T-cell (primary cell): ENCODE measurements around the gene PIK3R6. TPM values are rescaled to one million over a fixed set of nuclear protein-coding genes. Genes with fewer than 3 reads are reported as not detected.

Source experiments
- ATAC-seq, 4 experiments: fragments of 200-7000 bp in 3 of 4; fragments of 150-1000 bp in 1 of 4; cut with Tn5 transposase; replicated peaks in 1 of 4; 1 replicate in 3 of 4; 2 replicates in 1 of 4; pipeline ENCODE4 v1.10.0; 2021; ENCODE audit warnings: moderate library complexity in 3 of 4, mild to moderate bottlenecking in 2 of 4, moderate number of reproducible peaks in 1 of 4
- CTCF ChIA-PET, 2 donors: fragments of 300-600 bp; sonication (Branson Sonifier 250); formaldehyde crosslinking; loops; one replicate each; lab custom pipeline; 2022; ENCODE audit warnings: antibody characterized with exemption in 2 of 2; lab: Charles Lee
- POLR2A ChIA-PET, 2 donors: fragments of 300-600 bp; sonication (Branson Sonifier 250); formaldehyde crosslinking; loops; one replicate each; lab custom pipeline; 2022; ENCODE audit warnings: antibody characterized with exemption in 2 of 2; lab: Charles Lee
- DNase-seq, 35 experiments: peaks; one replicate each; pipeline versions ENCODE4 v3.0.0 to v3.0.0-alpha.2; 2013 to 2023
- H3K27ac ChIP-seq: one replicate; pipeline ENCODE4 v1.5.1; 2013; ENCODE audit warnings: low read length
- H3K27me3 ChIP-seq, 2 experiments: replicated peaks in 1 of 2; 1 replicate in 1 of 2; 2 replicates in 1 of 2; pipeline versions ENCODE4 v1.6.1 to v1.7.0; 2013; ENCODE audit warnings: low read length in 1 of 2, mixed read lengths in 1 of 2; ENCODE audit not compliant: control insufficient read depth in 2 of 2, insufficient read depth in 2 of 2; ENCODE audit errors: extremely low read depth in 1 of 2
- H3K36me3 ChIP-seq, 2 donors: 1 replicate in 1 of 2; 2 replicates in 1 of 2; pipeline versions ENCODE4 v1.6.1 to v1.7.0; 2013; ENCODE audit warnings: low read length in 1 of 2; ENCODE audit not compliant: control insufficient read depth in 2 of 2, insufficient read depth in 1 of 2; ENCODE audit errors: extremely low read depth in 1 of 2
- H3K4me1 ChIP-seq, 2 experiments: 1 replicate in 1 of 2; 2 replicates in 1 of 2; pipeline versions ENCODE4 v1.6.1 to v1.7.0; 2013; ENCODE audit warnings: low read length in 2 of 2, mixed read lengths in 1 of 2; ENCODE audit not compliant: insufficient read depth in 2 of 2, control insufficient read depth in 1 of 2; ENCODE audit errors: extremely low read depth in 1 of 2
- H3K4me3 ChIP-seq, 2 donors: 1 replicate in 1 of 2; 2 replicates in 1 of 2; pipeline versions ENCODE4 v1.5.1 to v1.7.0; 2013; ENCODE audit warnings: mild to moderate bottlenecking in 2 of 2, low read length in 1 of 2, moderate library complexity in 1 of 2; ENCODE audit not compliant: control insufficient read depth in 1 of 2; ENCODE audit errors: extremely low read depth in 1 of 2
- H3K9me3 ChIP-seq: 2 replicates; pipeline ENCODE4 v1.7.0; 2013
- H3K27ac Mint-ChIP-seq, 2 donors: one replicate each; pipeline ENCODE4 v1.8.0; 2020 to 2021; ENCODE audit warnings: mild to moderate bottlenecking in 2 of 2, mixed read lengths in 2 of 2
- H3K27me3 Mint-ChIP-seq, 2 donors: one replicate each; pipeline ENCODE4 v1.8.0; 2021 to 2022; ENCODE audit warnings: mixed read lengths in 2 of 2
- H3K36me3 Mint-ChIP-seq: one replicate; pipeline ENCODE4 v1.8.0; 2021; ENCODE audit warnings: mixed read lengths
- H3K4me1 Mint-ChIP-seq, 3 donors: one replicate each; pipeline ENCODE4 v1.8.0; 2020 to 2022; ENCODE audit warnings: mixed read lengths in 3 of 3, mild to moderate bottlenecking in 1 of 3
- H3K4me3 Mint-ChIP-seq, 3 donors: one replicate each; pipeline ENCODE4 v1.8.0; 2020 to 2022; ENCODE audit warnings: mild to moderate bottlenecking in 3 of 3, mixed read lengths in 3 of 3, moderate library complexity in 3 of 3
- H3K9me3 Mint-ChIP-seq, 3 donors: one replicate each; pipeline ENCODE4 v1.8.0; 2020 to 2022; ENCODE audit warnings: mixed read lengths in 3 of 3
- WGBS: methylation state at CpG from one replicate; pipeline ENCODE4 v1.1.5; 2013; ENCODE audit warnings: missing lambda C conversion rate; ENCODE audit not compliant: insufficient coverage; 5-methylcytosine and 5-hydroxymethylcytosine counted together
- total RNA-seq, 35 experiments: library from RNA in 6 of 35; stranded (reverse) in 6 of 35; fragments of 120-200 nt in 1 of 35; gene quantifications; one replicate each; pipeline versions ENCODE4 v1.2.1 to v1.2.4 and lab custom pipeline; 2013 to 2026

The PIK3R6 gene
- total RNA-seq, 5 donors from 2014 or later (not counting 1 experiment from before 2014, with no cell fraction given), result 0.53 to 1.4 (median 0.72) TPM

- Histone ChIP-seq H3K36me3 (peaks cover 4 to 77% of the 10 kb centered on the region in 2 donors), H3K27me3 (no peaks in the 10 kb centered on the region), H3K4me1 (peaks cover 69 to 78% of the 10 kb centered on the region in 2 experiments), H3K9me3 (no peaks in the 10 kb centered on the region), H3K4me3 (no peak overlapping the region), H3K27ac (no peak overlapping the region)
- no peaks in the 10 kb centered on the region for H3K27me3 Mint-ChIP-seq
- H3K4me1 Mint-ChIP-seq, result peaks cover 75 to 81% (median 77%) of the 10 kb centered on the region in 3 donors
- peaks cover 74% of the 10 kb centered on the region for H3K36me3 Mint-ChIP-seq
- ChIA-PET POLR2A (no interaction called here), CTCF (no interaction called here)
- no peaks in the 10 kb centered on the region for H3K9me3 Mint-ChIP-seq
- ATAC-seq (no peak), DNase-seq (peak in 1 of 35 experiments; percentile 5)
- 100% methylated on average over 5 of the region's 12 CpGs for WGBS
- H3K27ac Mint-ChIP-seq, result peak overlapping the region; percentile 80 to 82
- peak overlapping the region in 1 of 3 donors; percentile 62 for H3K4me3 Mint-ChIP-seq
Observed at GRCh38 chr17:8896641-8897635, 29.5 kb upstream of the PIK3R6 start.

GRCh38 chr17:8896087-8896486, 28.6 kb upstream of the PIK3R6 start:
- peaks cover 60 to 75% of the 10 kb centered on the region in 2 experiments for H3K4me1 ChIP-seq
- H3K9me3 ChIP-seq, result no peaks in the 10 kb centered on the region
- Mint-ChIP-seq H3K4me3 (peak overlapping the region in 1 of 3 donors; percentile 62), H3K36me3 (peaks cover 67% of the 10 kb centered on the region), H3K27me3 (no peaks in the 10 kb centered on the region), H3K27ac (peak overlapping the region in 1 of 2 donors; percentile 82), H3K9me3 (no peaks in the 10 kb centered on the region), H3K4me1 (peaks cover 66 to 73% (median 68%) of the 10 kb centered on the region in 3 donors)
- peaks cover 4 to 76% of the 10 kb centered on the region in 2 donors for H3K36me3 ChIP-seq
- ChIA-PET POLR2A (interaction anchor here in 1 of 2 donors (1.0 kb wide), 1 partner anchor 70 kb away, joined by 3 read pairs; the partner anchor contains the start of gene PIK3R5), CTCF (interaction anchor here in 1 of 2 donors (1.1 to 1.7 kb wide), 3 partner anchors 8 to 111 kb away, joined by 3 to 4 read pairs (median 4); no protein-coding TSS in a partner anchor)
- H3K27me3 ChIP-seq, result no peaks in the 10 kb centered on the region
- WGBS, result 100% methylated on average over 1 of the region's 3 CpGs
- ATAC-seq, result no peak
- H3K4me3 ChIP-seq, result no peak overlapping the region
- H3K27ac ChIP-seq, result no peak overlapping the region
- no peak for DNase-seq

- Mint-ChIP-seq H3K4me3 (peak overlapping the region in 1 of 3 donors; percentile 62), H3K4me1 (peaks cover 55 to 61% (median 57%) of the 10 kb centered on the region in 3 donors), H3K9me3 (no peaks in the 10 kb centered on the region), H3K27me3 (no peaks in the 10 kb centered on the region), H3K27ac (peak overlapping the region; percentile 44 to 46), H3K36me3 (peaks cover 61% of the 10 kb centered on the region)
- ChIA-PET POLR2A (interaction anchor here (0.5 to 1.0 kb wide), 3 partner anchors 9 to 149 kb away, joined by 3 read pairs; partner anchors contain the start of gene PIK3R5 (in 1 of the 2)), CTCF (interaction anchor here (0.6 to 1.7 kb wide), 6 partner anchors 9 to 110 kb away, joined by 3 to 5 read pairs (median 4); partner anchors contain the start of gene PIK3R6 (in 1 of the 2))
- Histone ChIP-seq H3K36me3 (peaks cover 12 to 77% of the 10 kb centered on the region in 2 donors), H3K4me3 (no peak overlapping the region), H3K9me3 (no peaks in the 10 kb centered on the region), H3K4me1 (peaks cover 48 to 63% of the 10 kb centered on the region in 2 experiments), H3K27ac (no peak overlapping the region), H3K27me3 (no peaks in the 10 kb centered on the region)
- WGBS, result 66% methylated on average over 15 of the region's 24 CpGs
- peak in 28 of 35 experiments; percentile 17 to 76 (median 44) for DNase-seq
- no peak for ATAC-seq
Observed at GRCh38 chr17:8894673-8895578, 27.5 kb upstream of the PIK3R6 start.

GRCh38 chr17:8894202-8894671, 26.8 kb upstream of the PIK3R6 start:
- ChIA-PET CTCF (interaction anchor here (0.6 to 1.1 kb wide), 4 partner anchors 27 to 71 kb away, joined by 3 to 5 read pairs (median 3); partner anchors contain the start of gene PIK3R6 (in 1 of the 2)), POLR2A (no interaction called here)
- Histone ChIP-seq H3K36me3 (peaks cover 18 to 82% of the 10 kb centered on the region in 2 donors), H3K27ac (no peak overlapping the region), H3K4me3 (no peak overlapping the region), H3K9me3 (no peaks in the 10 kb centered on the region), H3K4me1 (peaks cover 42 to 57% of the 10 kb centered on the region in 2 experiments), H3K27me3 (no peaks in the 10 kb centered on the region)
- 96% methylated on average over 16 of the region's 17 CpGs for WGBS
- peaks cover 48 to 55% (median 50%) of the 10 kb centered on the region in 3 donors for H3K4me1 Mint-ChIP-seq
- DNase-seq, result no peak
- H3K9me3 Mint-ChIP-seq, result no peaks in the 10 kb centered on the region
- no peak for ATAC-seq
- H3K27ac Mint-ChIP-seq, result no peak overlapping the region
- H3K4me3 Mint-ChIP-seq, result no peak overlapping the region
- no peaks in the 10 kb centered on the region for H3K27me3 Mint-ChIP-seq
- peaks cover 61% of the 10 kb centered on the region for H3K36me3 Mint-ChIP-seq

- 95% methylated on average over 15 of the region's 15 CpGs for WGBS
- H3K4me3 ChIP-seq, result no peak overlapping the region
- DNase-seq (no peak), ATAC-seq (no peak)
- peaks cover 43 to 50% (median 45%) of the 10 kb centered on the region in 3 donors for H3K4me1 Mint-ChIP-seq
- H3K4me1 ChIP-seq, result peaks cover 39 to 51% of the 10 kb centered on the region in 2 experiments
- H3K27me3 ChIP-seq, result no peaks in the 10 kb centered on the region
- H3K9me3 ChIP-seq, result no peaks in the 10 kb centered on the region
- H3K27ac ChIP-seq, result no peak overlapping the region
- H3K27ac Mint-ChIP-seq, result no peak overlapping the region
- H3K27me3 Mint-ChIP-seq, result no peaks in the 10 kb centered on the region
- no peaks in the 10 kb centered on the region for H3K9me3 Mint-ChIP-seq
- peaks cover 59% of the 10 kb centered on the region for H3K36me3 Mint-ChIP-seq
- CTCF ChIA-PET, result interaction anchor here in 1 of 2 donors (0.7 kb wide), 1 partner anchor 71 kb away, joined by 3 read pairs; no protein-coding TSS in a partner anchor
- POLR2A ChIA-PET, result no interaction called here
- H3K4me3 Mint-ChIP-seq, result no peak overlapping the region
- peaks cover 22 to 88% of the 10 kb centered on the region in 2 donors for H3K36me3 ChIP-seq
Observed at GRCh38 chr17:8893621-8894201, 26.2 kb upstream of the PIK3R6 start.
